Measurements from ENCODE around the gene TLE6. TPM values are rescaled to one million over a fixed set of nuclear protein-coding genes. Genes with fewer than 3 reads are reported as not detected.

Gene TLE6
- total RNA-seq, 1 donor from 2014 or later, result 3.8 TPM

GRCh38 chr19:2967972-2968371 is 9.4 kb upstream of the TLE6 start:
- no peak for TF ChIP-seq CTCF (conservative IDR thresholded peaks at IDR 0.05)
- Mint-ChIP-seq H3K27ac (no peak overlapping the region), H3K4me1 (ENCODE audit: unreplicated experiment) (no peaks in the 10 kb centered on the region), H3K9me3 (no peaks in the 10 kb centered on the region), H3K27me3 (no peaks in the 10 kb centered on the region), H3K36me3 (no peaks in the 10 kb centered on the region), H3K4me3 (no peak overlapping the region)
- no peak for DNase-seq (ENCODE audit: extremely low spot score, unreplicated experiment)

- H3K36me3 Mint-ChIP-seq, result no peaks in the 10 kb centered on the region
- H3K4me1 Mint-ChIP-seq (ENCODE audit: unreplicated experiment), result peaks cover under 1% of the 10 kb centered on the region
- peak overlapping the region; percentile 62 for H3K27ac Mint-ChIP-seq
- H3K9me3 Mint-ChIP-seq, result no peaks in the 10 kb centered on the region
- no peak for TF ChIP-seq CTCF (conservative IDR thresholded peaks at IDR 0.05)
- DNase-seq (ENCODE audit: extremely low spot score, unreplicated experiment), result no peak
- H3K4me3 Mint-ChIP-seq, result peak overlapping the region; percentile 47
- H3K27me3 Mint-ChIP-seq, result peaks cover under 1% of the 10 kb centered on the region
Observed at GRCh38 chr19:2969104-2969504, 8.3 kb upstream of the TLE6 start.

- H3K36me3 Mint-ChIP-seq, result no peaks in the 10 kb centered on the region
- no peak for DNase-seq (ENCODE audit: extremely low spot score, unreplicated experiment)
- peaks cover 6% of the 10 kb centered on the region for H3K4me1 Mint-ChIP-seq (ENCODE audit: unreplicated experiment)
- TF ChIP-seq CTCF (conservative IDR thresholded peaks at IDR 0.05), result no peak
- H3K27ac Mint-ChIP-seq, result no peak overlapping the region
- no peaks in the 10 kb centered on the region for H3K9me3 Mint-ChIP-seq
- H3K27me3 Mint-ChIP-seq, result peaks cover 5% of the 10 kb centered on the region
- H3K4me3 Mint-ChIP-seq, result no peak overlapping the region
Observed at GRCh38 chr19:2970201-2970835, 7.0 kb upstream of the TLE6 start.

- H3K4me3 Mint-ChIP-seq, result no peak overlapping the region
- H3K27ac Mint-ChIP-seq, result no peak overlapping the region
- H3K36me3 Mint-ChIP-seq, result no peaks in the 10 kb centered on the region
- no peaks in the 10 kb centered on the region for H3K9me3 Mint-ChIP-seq
- H3K27me3 Mint-ChIP-seq, result peaks cover 13% of the 10 kb centered on the region
- peaks cover 15% of the 10 kb centered on the region for H3K4me1 Mint-ChIP-seq (ENCODE audit: unreplicated experiment)
- no peak for DNase-seq (ENCODE audit: extremely low spot score, unreplicated experiment)
- TF ChIP-seq CTCF (conservative IDR thresholded peaks at IDR 0.05), result no peak
Observed at GRCh38 chr19:2973229-2973628, 4.1 kb upstream of the TLE6 start.

GRCh38 chr19:2974342-2975041 is 2.9 kb upstream of the TLE6 start:
- no peak for DNase-seq (ENCODE audit: extremely low spot score, unreplicated experiment)
- no peaks in the 10 kb centered on the region for H3K36me3 Mint-ChIP-seq
- H3K27me3 Mint-ChIP-seq, result peaks cover 13% of the 10 kb centered on the region
- no peak for TF ChIP-seq CTCF (conservative IDR thresholded peaks at IDR 0.05)
- H3K4me1 Mint-ChIP-seq (ENCODE audit: unreplicated experiment), result peaks cover 15% of the 10 kb centered on the region
- H3K9me3 Mint-ChIP-seq, result no peaks in the 10 kb centered on the region
- no peak overlapping the region for H3K27ac Mint-ChIP-seq
- H3K4me3 Mint-ChIP-seq, result peak overlapping the region; percentile 71
